HG03196 (cell line): ENCODE data around the gene NPEPL1.
"Not testable (repeated sequence)": the region's sequence is repeated elsewhere in the genome, so short reads cannot be mapped to it uniquely, and the experiment has no call there.

Experiments used
- ATAC-seq: cut with Tn5 transposase; IDR thresholded peaks from one replicate; pipeline ENCODE4 v1.9.1; 2021; ENCODE audit not compliant: unreplicated experiment

The NPEPL1 gene

DNA sequence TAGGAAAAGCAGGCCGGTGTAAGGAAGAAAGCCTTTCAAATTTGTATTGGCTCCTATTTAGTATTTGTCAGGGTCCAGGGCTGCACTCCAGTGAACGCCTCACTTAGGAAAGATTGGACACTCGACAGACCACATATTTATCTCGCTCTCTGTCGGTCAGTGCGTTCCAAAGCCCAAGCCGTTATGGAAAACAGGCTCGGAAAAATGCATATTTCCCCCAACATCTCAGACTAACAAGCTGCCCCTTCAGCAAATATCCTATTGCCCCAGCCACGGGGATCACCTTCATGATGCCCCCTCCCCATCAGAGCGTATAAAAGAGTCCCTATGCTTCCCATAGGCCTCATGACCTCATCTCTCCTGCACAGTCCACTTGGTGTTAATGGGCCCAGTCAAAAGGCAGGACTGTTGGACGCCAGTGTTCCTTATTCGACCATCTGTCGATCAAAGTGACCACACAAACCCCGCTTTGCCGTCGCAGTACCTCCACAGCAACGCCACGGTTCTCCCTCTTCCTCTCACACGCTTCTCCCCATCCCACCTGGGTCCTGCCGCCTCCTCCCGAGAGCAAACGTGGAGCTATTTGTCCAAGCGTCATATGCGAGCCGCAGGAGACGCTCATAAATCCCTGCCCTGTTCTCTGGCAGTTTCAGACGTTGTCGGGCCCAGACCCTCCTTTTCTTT, 63.3 kb downstream of the NPEPL1 start:
- no peak for ATAC-seq

DNA sequence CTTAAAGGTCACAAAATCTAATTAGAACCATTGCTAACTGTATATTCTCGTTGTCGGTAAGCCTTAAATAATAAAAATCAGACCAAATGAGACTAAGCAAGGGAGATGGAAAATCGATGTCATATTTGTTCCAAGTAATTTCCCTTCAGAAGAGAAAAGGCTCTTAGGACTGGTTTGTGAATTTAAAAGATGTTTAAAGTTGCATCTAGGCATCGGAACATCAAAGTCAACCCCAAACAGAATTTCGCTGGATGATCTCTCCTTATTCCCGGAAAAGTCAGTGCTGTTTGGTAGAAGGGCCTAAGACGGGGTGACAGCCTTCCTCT, 63.8 kb downstream of the NPEPL1 start:
- no peak for ATAC-seq

DNA sequence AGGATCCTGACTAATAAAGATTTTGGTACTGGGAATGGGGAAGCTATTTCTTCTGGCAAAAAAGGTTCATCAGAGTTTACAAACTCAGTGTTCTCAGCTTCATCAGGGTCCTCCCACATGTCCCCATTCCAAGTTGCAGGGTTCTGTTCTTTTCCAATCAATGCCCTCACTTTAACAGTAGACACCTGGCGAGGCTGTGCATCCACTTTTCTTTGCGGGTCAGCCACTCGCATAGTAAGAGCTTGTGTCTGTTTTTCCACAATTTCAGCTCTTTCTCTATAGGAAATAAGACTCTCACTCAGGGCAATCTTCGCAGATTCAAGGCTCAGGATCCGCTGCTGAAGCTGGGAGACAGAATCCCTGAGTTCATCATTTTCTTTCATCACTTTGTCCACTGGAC, 65.0 kb downstream of the NPEPL1 start:
- not testable (repeated sequence) for ATAC-seq

GRCh38 chr20:58759947-58760346, 67.3 kb downstream of the NPEPL1 start:
- no peak for ATAC-seq

DNA sequence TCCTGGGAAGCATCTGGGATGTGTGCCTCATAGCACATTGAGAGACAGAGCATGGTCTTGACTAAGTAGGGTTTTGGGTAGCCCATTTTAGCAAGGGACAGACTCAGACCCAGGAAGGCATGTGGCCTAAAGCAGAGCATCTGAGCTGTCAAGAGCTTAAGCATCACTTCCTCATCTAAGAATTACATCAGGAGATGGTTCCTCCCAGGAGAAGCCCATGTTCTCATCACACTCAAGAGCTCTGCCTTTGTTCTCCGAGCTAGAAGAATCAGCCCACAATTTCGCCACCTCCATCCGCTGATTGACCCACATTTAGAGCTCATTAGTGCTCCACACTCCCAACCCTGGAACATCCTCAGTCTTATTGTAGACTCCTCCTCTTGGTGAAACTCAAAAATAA, 68.3 kb downstream of the NPEPL1 start:
- no peak for ATAC-seq

GRCh38 chr20:58762120-58762519, 69.5 kb downstream of the NPEPL1 start:
- ATAC-seq, result no peak

GRCh38 chr20:58763076-58763475, 70.5 kb downstream of the NPEPL1 start:
- no peak for ATAC-seq
